Stomach (tissue), 9 donors: ENCODE results near the gene PNPLA5. TPM values are rescaled to one million over a fixed set of nuclear protein-coding genes. Genes with fewer than 3 reads are reported as not detected.

ENCODE experiments used
- DNase-seq, 2 donors: peaks; one replicate each; pipeline versions ENCODE4 v3.0.0 to v3.0.0-alpha.2; 2013 to 2019
- H3K27ac ChIP-seq, 5 donors: fragments of 200-600 bp in 4 of 5; sonication (generic) in 4 of 5; one replicate each; pipeline ENCODE4 v1.5.1; 2013 to 2019; ENCODE audit warnings: mild to moderate bottlenecking in 1 of 5, moderate library complexity in 1 of 5
- H3K27me3 ChIP-seq, 3 donors: fragments of 200-600 bp; sonication (generic); one replicate each; pipeline ENCODE4 v1.5.1; 2017 to 2019; ENCODE audit warnings: mixed run types in 1 of 3
- H3K36me3 ChIP-seq, 4 donors: fragments of 200-600 bp; sonication (generic); 1 replicate in 3 of 4; 2 replicates in 1 of 4; pipeline ENCODE4 v1.5.1; 2016 to 2019
- H3K4me1 ChIP-seq, 4 donors: fragments of 200-600 bp; sonication (generic); one replicate each; pipeline ENCODE4 v1.5.1; 2016 to 2019
- H3K4me3 ChIP-seq, 4 donors: fragments of 200-600 bp; sonication (generic) in 3 of 4; one replicate each; pipeline ENCODE4 v1.5.1; 2016 to 2019; ENCODE audit warnings: mild to moderate bottlenecking in 1 of 4
- H3K9me3 ChIP-seq, 4 donors: fragments of 200-600 bp; sonication (generic); one replicate each; pipeline ENCODE4 v1.5.1; 2016 to 2019
- EP300 ChIP-seq: sonication (generic); formaldehyde crosslinking; IDR thresholded peaks from one replicate; pipeline ENCODE4 v1.6.1; 2017; ENCODE audit warnings: antibody characterized with exemption
- POLR2A ChIP-seq, 4 donors: fragments of 450-650 bp; IDR thresholded peaks; one replicate each; pipeline ENCODE4 v1.6.1; 2016; ENCODE audit warnings: antibody characterized with exemption in 4 of 4, control low read depth in 2 of 4, mild to moderate bottlenecking in 1 of 4, moderate library complexity in 1 of 4
- POLR2AphosphoS5 ChIP-seq, 3 donors: sonication (generic); formaldehyde crosslinking; IDR thresholded peaks; one replicate each; pipeline ENCODE4 v1.6.1; 2016; ENCODE audit warnings: antibody characterized with exemption in 3 of 3
- WGBS, 5 donors: extraction: QIAGEN DNeasy Blood & Tissue Kit in 3 of 5; methylation state at CpG; one replicate each; pipeline versions ENCODE4 v1.1.5 to v1.1.7; 2013 to 2018; 5-methylcytosine and 5-hydroxymethylcytosine counted together
- intact Hi-C: fragments of 100-400 bp; cut with DNase I; formaldehyde crosslinking; loops from one replicate; pipeline ENCODE4 v1.15.1; 2023; ENCODE audit warnings: low total_unique reads
- polyA plus RNA-seq, 3 donors: library from polyadenylated mRNA; stranded (reverse); fragments of 200-250 nt; gene quantifications; one replicate each; pipeline ENCODE4 v1.2.3, GENCODE V29; 2013
- total RNA-seq, 5 donors: library from RNA; depleted of rRNA; stranded (reverse); fragments of >200 nt; gene quantifications; one replicate each; pipeline versions ENCODE4 v1.1.0 to v1.2.3, GENCODE V29; 2014 to 2016
- TF ChIP-seq, protein P1 (sequence below), 7 experiments: fragments of 450-650 bp in 4 of 7; fragments of 200-600 bp in 3 of 7; sonication (generic) in 3 of 7; IDR thresholded peaks; one replicate each; pipeline ENCODE4 v1.5.1; 2016 to 2019; ENCODE audit warnings: antibody characterized with exemption in 7 of 7, control low read depth in 2 of 7, mild to moderate bottlenecking in 1 of 7
- donor health status: healthy with polysubstance abuse.
- donor health status: Bipolar disorder and iron deficiency.
- donor health status: healthy.

Gene PNPLA5
- total and polyA plus RNA-seq, 8 donors = not detected

- Histone ChIP-seq H3K4me3 (no peak overlapping the region), H3K27ac (no peak overlapping the region), H3K9me3 (no peaks in the 10 kb centered on the region), H3K27me3 (peaks cover 0 to 76% (median 7%) of the 10 kb centered on the region in 3 donors), H3K36me3 (no peaks in the 10 kb centered on the region), H3K4me1 (no peaks in the 10 kb centered on the region)
- peak in 1 of 2 donors; percentile 74 for DNase-seq
- TF ChIP-seq POLR2A (IDR thresholded peaks at IDR 0.05) = no peak
- no peak for TF ChIP-seq POLR2AphosphoS5 (IDR thresholded peaks at IDR 0.05)
- TF ChIP-seq, protein P1, sequence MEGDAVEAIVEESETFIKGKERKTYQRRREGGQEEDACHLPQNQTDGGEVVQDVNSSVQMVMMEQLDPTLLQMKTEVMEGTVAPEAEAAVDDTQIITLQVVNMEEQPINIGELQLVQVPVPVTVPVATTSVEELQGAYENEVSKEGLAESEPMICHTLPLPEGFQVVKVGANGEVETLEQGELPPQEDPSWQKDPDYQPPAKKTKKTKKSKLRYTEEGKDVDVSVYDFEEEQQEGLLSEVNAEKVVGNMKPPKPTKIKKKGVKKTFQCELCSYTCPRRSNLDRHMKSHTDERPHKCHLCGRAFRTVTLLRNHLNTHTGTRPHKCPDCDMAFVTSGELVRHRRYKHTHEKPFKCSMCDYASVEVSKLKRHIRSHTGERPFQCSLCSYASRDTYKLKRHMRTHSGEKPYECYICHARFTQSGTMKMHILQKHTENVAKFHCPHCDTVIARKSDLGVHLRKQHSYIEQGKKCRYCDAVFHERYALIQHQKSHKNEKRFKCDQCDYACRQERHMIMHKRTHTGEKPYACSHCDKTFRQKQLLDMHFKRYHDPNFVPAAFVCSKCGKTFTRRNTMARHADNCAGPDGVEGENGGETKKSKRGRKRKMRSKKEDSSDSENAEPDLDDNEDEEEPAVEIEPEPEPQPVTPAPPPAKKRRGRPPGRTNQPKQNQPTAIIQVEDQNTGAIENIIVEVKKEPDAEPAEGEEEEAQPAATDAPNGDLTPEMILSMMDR (IDR thresholded peaks at IDR 0.05) = no peak
- TF ChIP-seq EP300 = no peak
- intact Hi-C loops = no loop called here
- whole genome bisulfite sequencing, 5 donors = 28 to 59% (median 43%) methylated on average over 4 to 16 of the region's 16 CpGs
These were observed 43.2 kb downstream of the PNPLA5 start for GRCh38 chr22:43848366-43849171.

DNA sequence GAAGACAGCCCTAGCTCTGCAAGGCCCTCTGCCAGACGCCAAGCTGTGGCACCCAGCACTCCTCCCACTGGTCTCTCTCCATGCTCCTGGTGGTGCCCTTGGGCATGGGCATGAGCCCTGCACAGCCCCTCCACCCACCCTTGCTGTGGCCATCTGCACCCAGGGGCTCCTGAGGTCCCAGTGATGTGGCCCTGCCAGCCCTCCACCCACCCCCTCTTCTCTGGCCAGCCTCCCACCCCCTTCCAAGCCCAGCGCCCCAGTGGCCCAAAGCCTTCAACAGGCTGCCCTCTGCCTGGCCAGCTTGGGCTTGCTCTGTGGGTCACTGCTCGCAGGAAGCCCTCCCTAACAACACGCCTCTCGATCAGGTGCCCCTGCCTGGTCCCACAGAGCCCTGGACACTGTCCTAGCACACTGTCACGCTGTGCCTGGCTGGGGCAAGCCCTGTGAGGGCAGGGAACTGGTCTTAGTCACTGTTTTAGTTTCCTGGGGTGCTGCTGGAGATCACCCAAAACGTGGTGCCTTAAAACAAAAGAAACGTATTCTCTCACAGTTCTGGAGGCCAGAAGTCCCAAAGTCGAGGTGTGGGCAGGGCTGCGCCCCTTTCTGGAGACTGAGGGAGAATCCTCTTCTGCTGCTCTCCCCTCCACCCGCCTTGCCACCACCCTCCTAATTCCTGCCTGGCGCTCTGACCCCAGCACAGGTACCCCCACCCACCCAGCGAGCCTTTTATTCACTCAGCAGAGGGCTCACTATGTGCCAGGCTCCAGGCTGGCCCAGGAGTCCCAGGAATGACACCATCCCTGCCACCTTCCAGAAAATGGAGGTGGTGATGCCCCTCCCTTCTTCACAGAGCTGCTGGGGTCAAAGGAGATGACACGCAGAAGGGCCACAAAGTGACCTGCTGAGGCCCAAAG, 44.2 kb downstream of the PNPLA5 start:
- intact Hi-C loops = no loop called here

DNA sequence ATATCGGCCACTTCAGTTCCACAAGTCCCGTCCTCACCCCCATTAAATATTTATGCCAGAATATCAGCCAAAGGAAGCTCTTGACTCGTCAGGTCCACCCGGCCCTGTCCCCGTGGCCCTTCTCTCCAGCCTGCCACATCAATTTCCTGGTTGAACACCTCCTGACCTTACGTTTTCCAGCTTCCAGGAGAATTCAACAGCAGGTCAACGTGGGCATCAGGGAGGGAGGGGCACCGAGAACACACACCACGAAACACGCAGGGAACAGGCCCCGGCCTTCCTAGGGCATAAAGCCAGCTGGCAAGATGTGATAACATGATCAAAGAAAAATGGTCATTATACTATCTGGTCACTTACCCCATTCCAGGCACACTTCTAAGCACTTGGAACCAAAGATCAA, 44.8 kb downstream of the PNPLA5 start:
- TF ChIP-seq POLR2A (IDR thresholded peaks at IDR 0.05) = no peak
- no peak for TF ChIP-seq EP300
- TF ChIP-seq, protein P1 (IDR thresholded peaks at IDR 0.05) = no peak
- no peak for TF ChIP-seq POLR2AphosphoS5 (IDR thresholded peaks at IDR 0.05)
- WGBS, 5 donors = 57 to 70% (median 66%) methylated on average over 11 of the region's 11 CpGs
- Histone ChIP-seq H3K4me1 (no peaks in the 10 kb centered on the region), H3K4me3 (no peak overlapping the region), H3K27ac (no peak overlapping the region), H3K9me3 (no peaks in the 10 kb centered on the region), H3K36me3 (no peaks in the 10 kb centered on the region), H3K27me3 (peaks cover 0 to 62% (median 7%) of the 10 kb centered on the region in 3 donors)
- intact Hi-C loops = no loop called here
- no peak for DNase-seq

More for the DNA sequence above, 44.2 kb downstream of the PNPLA5 start:
- no peak overlapping the region for H3K4me3 ChIP-seq
- H3K36me3 ChIP-seq = no peaks in the 10 kb centered on the region
- no peaks in the 10 kb centered on the region for H3K4me1 ChIP-seq
- TF ChIP-seq POLR2A (IDR thresholded peaks at IDR 0.05) (no peak), EP300 (no peak), POLR2AphosphoS5 (IDR thresholded peaks at IDR 0.05) (no peak)
- TF ChIP-seq, protein P1 (IDR thresholded peaks at IDR 0.05) = no peak
- peaks cover 0 to 68% (median 7%) of the 10 kb centered on the region in 3 donors for H3K27me3 ChIP-seq
- no peak for DNase-seq
- no peaks in the 10 kb centered on the region for H3K9me3 ChIP-seq
- H3K27ac ChIP-seq = no peak overlapping the region
- WGBS, 5 donors = 78 to 87% (median 79%) methylated on average over 12 to 14 of the region's 14 CpGs

- H3K4me1 ChIP-seq = no peaks in the 10 kb centered on the region
- TF ChIP-seq EP300 = no peak
- no peak for TF ChIP-seq POLR2AphosphoS5 (IDR thresholded peaks at IDR 0.05)
- TF ChIP-seq, protein P1 (IDR thresholded peaks at IDR 0.05) = no peak
- TF ChIP-seq POLR2A (IDR thresholded peaks at IDR 0.05) = no peak
- no peaks in the 10 kb centered on the region for H3K36me3 ChIP-seq
- intact Hi-C loops = no loop called here
- no peak for DNase-seq
- WGBS, 5 donors = 67 to 75% (median 73%) methylated on average over 11 of the region's 11 CpGs
- no peaks in the 10 kb centered on the region for H3K9me3 ChIP-seq
- H3K4me3 ChIP-seq = no peak overlapping the region
- peaks cover 0 to 52% (median 4%) of the 10 kb centered on the region in 3 donors for H3K27me3 ChIP-seq
- no peak overlapping the region for H3K27ac ChIP-seq
These were observed 45.8 kb downstream of the PNPLA5 start for GRCh38 chr22:43845981-43846380.
